Fibroblast of lung (primary cell): ENCODE results near the gene SYT17.

Source experiments
- EZH2 ChIP-seq: IDR thresholded peaks from 2 replicates; pipeline ENCODE4 v1.5.1; 2012; ENCODE audit warnings: low read length, control low read depth, mild to moderate bottlenecking; ENCODE audit errors: missing control alignments
- TF ChIP-seq, protein P1 (sequence below), 2 donors: IDR thresholded peaks in 1 of 2; conservative IDR thresholded peaks in 1 of 2; 1 replicate in 1 of 2; 2 replicates in 1 of 2; pipeline ENCODE4 v1.5.1; 2011 to 2012; ENCODE audit warnings: low read length in 2 of 2, control low read depth in 1 of 2, inconsistent platforms in 1 of 2, low read depth in 1 of 2, mild to moderate bottlenecking in 1 of 2

DNA sequence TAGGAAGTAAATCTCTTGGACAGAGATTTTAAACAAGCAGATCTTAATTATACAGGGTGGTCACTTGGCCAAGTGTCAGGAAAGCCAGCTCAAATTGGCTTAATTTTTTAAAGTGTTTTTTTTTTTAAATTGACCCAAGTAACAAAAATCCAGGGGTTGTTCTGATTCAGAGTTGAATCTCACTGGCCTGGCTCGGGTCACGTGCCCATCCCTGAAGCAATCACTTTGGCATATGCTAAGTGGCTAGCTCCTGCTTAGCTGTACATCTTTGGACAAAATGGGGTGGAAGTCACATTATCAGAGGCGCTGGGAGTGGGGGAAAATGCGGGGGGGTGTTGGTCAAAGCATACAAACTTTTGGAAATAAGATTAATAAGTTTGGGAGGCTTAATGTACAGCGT, 141.1 kb downstream of the SYT17 start:
- TF ChIP-seq, protein P1, sequence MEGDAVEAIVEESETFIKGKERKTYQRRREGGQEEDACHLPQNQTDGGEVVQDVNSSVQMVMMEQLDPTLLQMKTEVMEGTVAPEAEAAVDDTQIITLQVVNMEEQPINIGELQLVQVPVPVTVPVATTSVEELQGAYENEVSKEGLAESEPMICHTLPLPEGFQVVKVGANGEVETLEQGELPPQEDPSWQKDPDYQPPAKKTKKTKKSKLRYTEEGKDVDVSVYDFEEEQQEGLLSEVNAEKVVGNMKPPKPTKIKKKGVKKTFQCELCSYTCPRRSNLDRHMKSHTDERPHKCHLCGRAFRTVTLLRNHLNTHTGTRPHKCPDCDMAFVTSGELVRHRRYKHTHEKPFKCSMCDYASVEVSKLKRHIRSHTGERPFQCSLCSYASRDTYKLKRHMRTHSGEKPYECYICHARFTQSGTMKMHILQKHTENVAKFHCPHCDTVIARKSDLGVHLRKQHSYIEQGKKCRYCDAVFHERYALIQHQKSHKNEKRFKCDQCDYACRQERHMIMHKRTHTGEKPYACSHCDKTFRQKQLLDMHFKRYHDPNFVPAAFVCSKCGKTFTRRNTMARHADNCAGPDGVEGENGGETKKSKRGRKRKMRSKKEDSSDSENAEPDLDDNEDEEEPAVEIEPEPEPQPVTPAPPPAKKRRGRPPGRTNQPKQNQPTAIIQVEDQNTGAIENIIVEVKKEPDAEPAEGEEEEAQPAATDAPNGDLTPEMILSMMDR (conservative IDR thresholded peaks at IDR 0.05 in 1 of 2, IDR thresholded peaks at IDR 0.05 in 1 of 2; ENCODE audit: low read depth in 1 of 2, low read length in 2 of 2), result no peak
- TF ChIP-seq EZH2, result no peak
